ENCODE results near the gene KAT2B. TPM values are rescaled to one million over a fixed set of nuclear protein-coding genes. Genes with fewer than 3 reads are reported as not detected.
"Not testable (repeated sequence)": the region's sequence is repeated elsewhere in the genome, so short reads cannot be mapped to it uniquely, and the experiment has no call there.

KAT2B gene
- polyA plus RNA-seq, 1 of the 3 experiments (the other 2 are of a cell fraction): 2.1 TPM

GRCh38 chr3:20028905-20029331 is 11.3 kb upstream of the KAT2B start:
- no peaks in the 10 kb centered on the region for H3K9me2 ChIP-seq
- H3K79me2 ChIP-seq (ENCODE audit: insufficient read depth): no peaks in the 10 kb centered on the region
- DNase-seq: no peak
- CTCF ChIA-PET: no interaction called here
- no peaks in the 10 kb centered on the region for H3K27me3 ChIP-seq (ENCODE audit: insufficient read depth)
- H3K9ac ChIP-seq: no peak overlapping the region
- H3K36me3 ChIP-seq (replicated peaks in 1 of 2; ENCODE audit: control insufficient read depth in 1 of 2, insufficient read depth in 2 of 2, low read length in 1 of 2): no peaks in the 10 kb centered on the region
- POLR2A ChIA-PET: no interaction called here
- TF ChIP-seq MEF2A (IDR thresholded peaks at IDR 0.05; ENCODE audit: borderline replicate concordance, low read depth): no peak
- TF ChIP-seq FOSL2 (IDR thresholded peaks at IDR 0.05; ENCODE audit: borderline replicate concordance, low read depth): no peak
- TF ChIP-seq MXI1 (IDR thresholded peaks at IDR 0.05; ENCODE audit: low read depth, low read length): no peak
- TF ChIP-seq CTCF (IDR thresholded peaks at IDR 0.05): no peak
- TF ChIP-seq EP300 (IDR thresholded peaks at IDR 0.05; ENCODE audit: borderline replicate concordance in 1 of 2, low read depth in 1 of 2, low read length in 1 of 2): no peak
- TF ChIP-seq ZBTB33 (IDR thresholded peaks at IDR 0.05; ENCODE audit: borderline replicate concordance, low read depth): no peak
- TF ChIP-seq ELF1 (IDR thresholded peaks at IDR 0.05): no peak
- TF ChIP-seq MAX (IDR thresholded peaks at IDR 0.05; ENCODE audit: low read depth): no peak
- no peak for TF ChIP-seq RCOR1 (IDR thresholded peaks at IDR 0.05; ENCODE audit: low read length)
- no peak for TF ChIP-seq NFIC (IDR thresholded peaks at IDR 0.05; ENCODE audit: borderline replicate concordance)
- no peak for TF ChIP-seq FOXJ3 (CRISPR knock-in tag; IDR thresholded peaks at IDR 0.05)
- no peak for TF ChIP-seq SIN3A (IDR thresholded peaks at IDR 0.05; ENCODE audit: borderline replicate concordance, low read depth, low read length)
- no peaks in the 10 kb centered on the region for H3K9me3 ChIP-seq
- no peak overlapping the region for H3K27ac ChIP-seq (ENCODE audit: low read depth in 2 of 2, low read length in 1 of 2)
- H4K20me1 ChIP-seq (ENCODE audit: insufficient read depth): no peaks in the 10 kb centered on the region
- no peaks in the 10 kb centered on the region for H3F3A ChIP-seq (replicated peaks; ENCODE audit: insufficient read depth)
- H3K4me3 ChIP-seq (ENCODE audit: low read depth in 2 of 2, low read length in 1 of 2): no peak overlapping the region
- H3K4me2 ChIP-seq: no peak overlapping the region
- no peaks in the 10 kb centered on the region for H3K4me1 ChIP-seq (ENCODE audit: control insufficient read depth in 1 of 2, insufficient read depth in 2 of 2, low read depth in 1 of 2, low read length in 1 of 2)
- H2AFZ ChIP-seq (ENCODE audit: low read depth): no peak overlapping the region
- WGBS (ENCODE audit: low lambda C conversion rate): 87% methylated on average over 7 of the region's 7 CpGs

GRCh38 chr3:20031939-20032338 is 8.3 kb upstream of the KAT2B start:
- DNase-seq; H4K20me1 ChIP-seq (ENCODE audit: insufficient read depth); H3K4me1 ChIP-seq (ENCODE audit: control insufficient read depth in 1 of 2, insufficient read depth in 2 of 2, low read depth in 1 of 2, low read length in 1 of 2); H3K27ac ChIP-seq (ENCODE audit: low read depth in 2 of 2, low read length in 1 of 2); H3K4me3 ChIP-seq (ENCODE audit: low read depth in 2 of 2, low read length in 1 of 2); POLR2A ChIA-PET; H3K36me3 ChIP-seq (replicated peaks in 1 of 2; ENCODE audit: control insufficient read depth in 1 of 2, insufficient read depth in 2 of 2, low read length in 1 of 2); H3K9me3 ChIP-seq; H3K4me2 ChIP-seq; H3F3A ChIP-seq (replicated peaks; ENCODE audit: insufficient read depth); H3K27me3 ChIP-seq (ENCODE audit: insufficient read depth); H2AFZ ChIP-seq (ENCODE audit: low read depth); CTCF ChIA-PET; H3K9me2 ChIP-seq; H3K79me2 ChIP-seq (ENCODE audit: insufficient read depth); H3K9ac ChIP-seq: not testable (repeated sequence)
- WGBS (ENCODE audit: low lambda C conversion rate): 87% methylated on average over 7 of the region's 7 CpGs

Measured in SK-N-SH (cell line).